Erythroblast (primary cell): ENCODE results near the gene HTRA2.

Experiments used
- GATA1 ChIP-seq: IDR thresholded peaks from 2 replicates; pipeline ENCODE4 v1.6.1; 2011; ENCODE audit warnings: low read depth, mild to moderate bottlenecking, control low read depth, low read length, moderate library complexity
- POLR2A ChIP-seq: IDR thresholded peaks from 2 replicates; pipeline ENCODE4 v1.6.1; 2011; ENCODE audit warnings: mild to moderate bottlenecking, low read length

DNA sequence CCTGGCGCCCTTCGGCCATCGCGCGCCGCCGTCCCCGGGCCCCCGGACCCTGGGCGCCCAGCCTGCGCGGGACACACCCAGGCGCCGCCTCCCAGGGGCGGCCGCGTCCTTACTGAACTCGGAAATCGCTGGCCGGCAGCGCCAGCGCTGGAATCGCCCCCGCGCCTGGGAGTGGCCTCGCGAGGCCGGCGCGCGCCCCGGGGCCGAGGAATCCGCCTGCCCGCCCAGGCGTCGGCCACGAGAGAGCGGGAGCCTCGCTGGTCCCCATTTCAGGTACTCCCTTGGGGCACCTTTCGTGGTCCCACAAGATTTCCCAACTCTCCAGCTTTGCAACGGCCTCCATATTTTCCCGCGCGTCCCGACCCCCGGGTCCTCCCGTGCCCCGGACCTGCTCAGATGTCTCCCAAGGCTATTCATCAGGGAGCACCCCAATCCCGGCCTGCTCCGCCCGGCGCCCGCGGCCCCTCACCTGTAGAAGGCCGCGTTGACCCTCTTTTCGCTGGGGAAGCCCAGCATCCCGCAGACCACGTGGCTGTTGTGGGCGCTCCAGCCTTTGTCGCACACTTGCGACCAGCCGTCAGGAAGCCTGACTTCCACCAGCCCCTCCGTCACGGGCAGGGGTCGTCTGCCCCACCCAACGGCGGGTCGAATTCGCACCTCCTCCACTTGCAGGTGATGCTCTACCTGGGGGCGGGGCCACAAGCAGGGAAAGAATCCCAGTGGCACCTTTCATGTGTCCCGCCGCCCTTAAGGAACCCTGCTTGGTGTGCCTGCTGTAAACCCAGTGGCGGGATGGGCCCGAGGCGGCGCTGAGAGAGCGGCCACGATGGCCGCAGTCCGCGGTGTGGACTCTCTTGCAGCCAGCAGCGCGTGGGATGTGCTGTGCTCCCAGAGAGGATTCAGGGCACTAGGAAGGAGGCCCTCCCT is 19.4 kb downstream of the HTRA2 start:
- peak; percentile 41 for TF ChIP-seq POLR2A
- TF ChIP-seq GATA1, result no peak
